Natural killer cell (primary cell): ENCODE data around the gene PUSL1. TPM values are rescaled to one million over a fixed set of nuclear protein-coding genes. Genes with fewer than 3 reads are reported as not detected.

Experiments
- ATAC-seq, 3 donors: fragments of 150-1000 bp in 2 of 3; fragments of 200-7000 bp in 1 of 3; cut with Tn5 transposase; 1 replicate in 1 of 3; 2 replicates in 2 of 3; pipeline ENCODE4 v1.10.0; 2021; ENCODE audit warnings: mild to moderate bottlenecking in 2 of 3, moderate library complexity in 2 of 3
- DNase-seq, 2 donors: peaks; one replicate each; pipeline versions ENCODE4 v3.0.0 to v3.0.0-alpha.2; 2013 to 2021; ENCODE audit warnings: mixed read lengths in 1 of 2
- H3K27ac ChIP-seq: one replicate; pipeline ENCODE4 v1.5.1; 2013; ENCODE audit warnings: mild to moderate bottlenecking, low read length
- H3K27me3 ChIP-seq: one replicate; pipeline ENCODE4 v1.6.1; 2013; ENCODE audit warnings: low read length; ENCODE audit not compliant: control insufficient read depth, insufficient read depth
- H3K36me3 ChIP-seq: one replicate; pipeline ENCODE4 v1.6.1; 2013; ENCODE audit warnings: low read length; ENCODE audit not compliant: control insufficient read depth, insufficient read depth
- H3K4me1 ChIP-seq: one replicate; pipeline ENCODE4 v1.6.1; 2013; ENCODE audit warnings: low read length; ENCODE audit not compliant: control insufficient read depth, insufficient read depth
- H3K4me3 ChIP-seq: one replicate; pipeline ENCODE4 v1.5.1; 2013; ENCODE audit warnings: low read length
- H3K9me3 ChIP-seq: one replicate; pipeline ENCODE4 v1.6.1; 2013; ENCODE audit warnings: low read length; ENCODE audit not compliant: control insufficient read depth, insufficient read depth
- H3K27ac Mint-ChIP-seq, 2 donors: one replicate each; pipeline ENCODE4 v1.8.0; 2022; ENCODE audit warnings: mild to moderate bottlenecking in 2 of 2, mixed read lengths in 2 of 2, moderate library complexity in 1 of 2
- H3K27me3 Mint-ChIP-seq, 2 donors: one replicate each; pipeline ENCODE4 v1.8.0; 2022; ENCODE audit warnings: low read depth in 2 of 2, mixed read lengths in 2 of 2
- H3K36me3 Mint-ChIP-seq: one replicate; pipeline ENCODE4 v1.8.0; 2022; ENCODE audit warnings: mixed read lengths
- H3K4me1 Mint-ChIP-seq, 2 donors: one replicate each; pipeline ENCODE4 v1.8.0; 2022; ENCODE audit warnings: mixed read lengths in 2 of 2
- H3K4me3 Mint-ChIP-seq: one replicate; pipeline ENCODE4 v1.8.0; 2022; ENCODE audit warnings: mild to moderate bottlenecking, moderate library complexity, mixed read lengths
- H3K9me3 Mint-ChIP-seq, 2 donors: one replicate each; pipeline ENCODE4 v1.8.0; 2022; ENCODE audit warnings: mixed read lengths in 2 of 2
- WGBS: methylation state at CpG from one replicate; pipeline ENCODE4 v1.1.7; 2013; ENCODE audit warnings: missing lambda C conversion rate; ENCODE audit not compliant: insufficient coverage; 5-methylcytosine and 5-hydroxymethylcytosine counted together
- intact Hi-C: fragments of 100-400 bp; cut with micrococcal nuclease; formaldehyde crosslinking; loops from one replicate; pipeline ENCODE4 v1.14.2; 2022
- total RNA-seq, 4 donors: library from RNA; stranded (reverse); fragments of 120-200 nt in 1 of 4; gene quantifications; one replicate each; pipeline versions ENCODE4 v1.2.3 to v1.2.4, GENCODE V29; 2013 to 2022
- TF ChIP-seq, protein P1 (sequence below): fragments of 200-600 bp; IDR thresholded peaks from one replicate; pipeline ENCODE4 v1.8.0; 2022; ENCODE audit warnings: antibody characterized with exemption

The PUSL1 gene
- total RNA-seq, 3 donors from 2014 or later (not counting 1 experiment from before 2014, with no cell fraction given), result 11.1 to 13.0 (median 12.9) TPM

DNA sequence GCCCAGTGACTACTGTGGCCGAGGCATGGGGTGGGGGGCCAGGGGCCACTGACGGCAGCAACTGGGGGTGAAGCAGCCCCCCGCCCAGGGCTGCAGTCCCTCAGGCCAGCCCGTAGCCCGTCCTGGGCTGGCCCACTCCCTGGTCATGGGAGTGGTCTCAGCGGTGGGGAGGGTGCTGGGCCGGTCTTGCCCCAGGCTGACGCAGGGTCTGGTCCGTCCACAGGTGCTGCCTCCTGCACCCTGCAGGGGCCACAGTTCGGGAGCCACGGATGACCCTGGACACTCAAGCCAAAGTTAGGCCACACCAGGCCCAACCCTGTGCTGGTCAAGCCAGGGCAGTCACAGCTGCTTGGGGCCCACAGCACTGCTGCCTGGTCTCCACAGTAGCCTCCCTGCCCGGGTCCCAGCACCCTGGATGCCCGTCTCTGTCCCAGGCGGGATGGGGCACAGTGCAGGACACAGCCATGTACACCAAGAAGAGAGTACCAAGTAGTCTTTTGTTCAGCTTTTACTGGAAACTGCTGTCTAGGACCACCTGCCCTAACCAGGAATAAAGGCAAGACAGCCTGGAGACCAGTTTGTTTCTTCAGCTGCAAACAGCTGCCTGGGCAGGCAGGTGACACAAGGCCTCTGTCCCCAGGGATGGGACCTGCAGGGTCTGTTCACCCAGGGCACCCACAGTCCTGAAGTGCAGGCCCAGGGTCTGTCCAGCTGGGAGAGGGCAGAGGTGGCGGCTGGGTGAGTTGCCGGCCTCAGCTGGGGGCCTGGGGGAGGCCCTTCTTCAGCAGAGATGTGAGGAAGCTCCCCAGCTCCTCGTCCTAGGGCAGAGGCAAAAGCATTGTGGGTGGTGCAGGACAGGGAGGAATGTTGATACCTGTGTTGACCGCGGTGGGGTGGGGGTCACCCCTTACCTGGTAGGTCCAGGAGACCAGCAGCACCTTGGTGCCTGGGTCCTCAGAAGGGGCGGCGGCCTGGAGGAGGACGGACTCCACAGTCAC, 3.0 kb downstream of the PUSL1 start:
- peaks cover 6 to 27% of the 10 kb centered on the region in 2 donors for H3K4me1 Mint-ChIP-seq
- H3K27me3 Mint-ChIP-seq, result no peaks in the 10 kb centered on the region
- intact Hi-C loops, result no loop called here
- Histone ChIP-seq H3K27ac (no peak overlapping the region), H3K36me3 (peaks cover 33% of the 10 kb centered on the region), H3K9me3 (no peaks in the 10 kb centered on the region), H3K4me3 (no peak overlapping the region), H3K27me3 (no peaks in the 10 kb centered on the region), H3K4me1 (peaks cover 24% of the 10 kb centered on the region)
- no peak overlapping the region for H3K4me3 Mint-ChIP-seq
- no peak overlapping the region for H3K27ac Mint-ChIP-seq
- DNase-seq, result no peak
- WGBS, result 95% methylated on average over 22 of the region's 22 CpGs
- H3K36me3 Mint-ChIP-seq, result no peaks in the 10 kb centered on the region
- no peaks in the 10 kb centered on the region for H3K9me3 Mint-ChIP-seq
- TF ChIP-seq, protein P1, sequence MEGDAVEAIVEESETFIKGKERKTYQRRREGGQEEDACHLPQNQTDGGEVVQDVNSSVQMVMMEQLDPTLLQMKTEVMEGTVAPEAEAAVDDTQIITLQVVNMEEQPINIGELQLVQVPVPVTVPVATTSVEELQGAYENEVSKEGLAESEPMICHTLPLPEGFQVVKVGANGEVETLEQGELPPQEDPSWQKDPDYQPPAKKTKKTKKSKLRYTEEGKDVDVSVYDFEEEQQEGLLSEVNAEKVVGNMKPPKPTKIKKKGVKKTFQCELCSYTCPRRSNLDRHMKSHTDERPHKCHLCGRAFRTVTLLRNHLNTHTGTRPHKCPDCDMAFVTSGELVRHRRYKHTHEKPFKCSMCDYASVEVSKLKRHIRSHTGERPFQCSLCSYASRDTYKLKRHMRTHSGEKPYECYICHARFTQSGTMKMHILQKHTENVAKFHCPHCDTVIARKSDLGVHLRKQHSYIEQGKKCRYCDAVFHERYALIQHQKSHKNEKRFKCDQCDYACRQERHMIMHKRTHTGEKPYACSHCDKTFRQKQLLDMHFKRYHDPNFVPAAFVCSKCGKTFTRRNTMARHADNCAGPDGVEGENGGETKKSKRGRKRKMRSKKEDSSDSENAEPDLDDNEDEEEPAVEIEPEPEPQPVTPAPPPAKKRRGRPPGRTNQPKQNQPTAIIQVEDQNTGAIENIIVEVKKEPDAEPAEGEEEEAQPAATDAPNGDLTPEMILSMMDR, result no peak
- ATAC-seq, result no peak

DNA sequence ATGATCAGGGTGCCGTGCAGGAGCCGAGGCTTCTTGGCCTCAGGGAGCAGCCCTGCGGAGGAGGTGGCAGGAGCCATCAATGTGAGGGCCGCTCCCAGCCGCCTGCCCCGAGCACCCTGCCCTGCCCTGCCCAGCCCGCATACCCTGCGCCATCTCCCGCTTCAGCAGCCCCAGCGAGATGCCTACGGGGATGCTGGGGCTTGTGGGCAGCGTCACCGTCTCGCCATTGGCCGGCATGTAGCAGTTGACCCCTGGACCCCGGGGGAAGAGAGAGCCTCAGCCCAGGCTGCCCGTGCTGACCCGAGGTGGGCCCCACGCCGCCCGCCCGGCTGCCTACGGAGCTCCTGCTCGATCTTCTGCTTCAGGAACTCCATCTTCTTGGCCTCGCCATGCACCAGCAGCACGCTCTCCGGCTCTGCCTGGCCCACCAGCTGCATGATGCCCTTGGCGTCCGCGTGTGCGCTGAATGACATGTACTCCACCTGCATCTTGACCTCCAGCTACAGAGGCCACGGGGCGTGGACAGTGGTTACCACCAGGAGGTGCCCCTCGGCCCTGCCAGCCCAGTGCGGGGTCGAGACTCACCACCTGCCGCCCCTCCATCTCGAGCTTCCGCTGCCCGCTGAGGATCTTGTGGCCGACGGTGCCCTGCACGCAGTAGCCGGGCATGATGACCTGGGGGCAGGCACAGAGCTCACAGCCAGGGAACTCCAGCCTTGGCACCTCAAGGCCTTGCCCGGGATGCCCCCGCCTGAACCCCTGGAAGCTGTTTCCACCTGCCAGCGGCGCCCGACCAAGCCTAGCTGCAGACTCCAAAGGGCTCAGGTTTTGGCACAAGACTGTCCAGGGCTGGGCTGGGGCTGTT, 4.3 kb downstream of the PUSL1 start:
- intact Hi-C loops, result no loop called here
- peak overlapping the region; percentile 28 for H3K4me3 Mint-ChIP-seq

DNA sequence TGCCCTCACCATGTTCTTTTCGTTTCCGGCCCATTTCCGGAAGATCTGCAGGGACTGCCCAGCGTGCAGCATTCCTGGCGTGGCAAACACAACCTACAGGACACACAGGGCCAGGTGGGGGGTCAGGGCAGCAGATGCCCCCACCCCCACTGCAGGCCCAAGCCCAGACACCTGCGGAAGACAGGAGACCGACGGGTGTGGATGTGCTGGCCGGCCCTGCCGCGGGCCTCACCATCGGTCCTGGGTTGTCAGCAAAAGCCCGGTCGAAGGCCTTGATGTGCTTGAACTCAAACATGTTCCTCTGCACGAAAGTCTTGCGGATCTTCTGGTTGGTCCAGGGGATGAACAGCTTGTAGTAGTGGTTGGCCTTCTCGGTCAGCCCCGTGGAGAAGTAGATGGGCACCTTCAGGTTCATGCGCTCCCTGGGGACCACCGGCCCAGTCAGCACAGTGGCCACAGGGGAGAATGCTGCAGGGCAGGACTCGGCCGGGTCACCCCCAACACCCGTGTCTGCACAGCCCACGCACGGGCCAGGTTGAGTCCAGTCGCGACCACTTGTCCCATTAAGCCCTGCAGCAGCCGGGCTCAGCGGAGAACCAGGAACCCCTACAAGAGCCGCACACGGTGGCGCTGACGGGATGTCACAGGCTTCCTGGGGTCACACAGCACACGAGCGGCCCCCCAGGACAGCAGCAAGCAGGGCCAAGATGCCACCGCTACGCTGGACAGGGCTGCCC, 5.3 kb downstream of the PUSL1 start:
- ATAC-seq, result no peak
- intact Hi-C loops, result no loop called here
- no peak for DNase-seq
- TF ChIP-seq, protein P1, result no peak
- Mint-ChIP-seq H3K4me1 (peaks cover 0 to 17% of the 10 kb centered on the region in 2 donors), H3K27me3 (no peaks in the 10 kb centered on the region), H3K36me3 (no peaks in the 10 kb centered on the region), H3K4me3 (no peak overlapping the region), H3K27ac (no peak overlapping the region), H3K9me3 (no peaks in the 10 kb centered on the region)
- 97% methylated on average over 37 of the region's 37 CpGs for WGBS
- H3K4me1 ChIP-seq, result peaks cover 15% of the 10 kb centered on the region
- H3K36me3 ChIP-seq, result peaks cover 34% of the 10 kb centered on the region
- H3K4me3 ChIP-seq, result no peak overlapping the region
- H3K27me3 ChIP-seq, result no peaks in the 10 kb centered on the region
- no peaks in the 10 kb centered on the region for H3K9me3 ChIP-seq
- H3K27ac ChIP-seq, result no peak overlapping the region

More for the DNA sequence above, 4.3 kb downstream of the PUSL1 start:
- no peak for ATAC-seq
- Mint-ChIP-seq H3K27ac (no peak overlapping the region), H3K27me3 (no peaks in the 10 kb centered on the region), H3K4me1 (peaks cover 0 to 17% of the 10 kb centered on the region in 2 donors), H3K9me3 (no peaks in the 10 kb centered on the region), H3K36me3 (no peaks in the 10 kb centered on the region)
- H3K4me3 ChIP-seq, result no peak overlapping the region
- H3K27ac ChIP-seq, result no peak overlapping the region
- no peak for DNase-seq
- 97% methylated on average over 49 of the region's 49 CpGs for WGBS
- TF ChIP-seq, protein P1, result no peak
- no peaks in the 10 kb centered on the region for H3K27me3 ChIP-seq
- H3K9me3 ChIP-seq, result no peaks in the 10 kb centered on the region
- peaks cover 15% of the 10 kb centered on the region for H3K4me1 ChIP-seq
- peaks cover 33% of the 10 kb centered on the region for H3K36me3 ChIP-seq
